Kidney capillary endothelial cell (primary cell): Measurements from ENCODE around the gene SMURF1.

Experiments used
- DNase-seq: peaks from one replicate; pipeline ENCODE4 v3.0.0-alpha.2; 2018; ENCODE audit warnings: low spot score

The SMURF1 gene

DNA sequence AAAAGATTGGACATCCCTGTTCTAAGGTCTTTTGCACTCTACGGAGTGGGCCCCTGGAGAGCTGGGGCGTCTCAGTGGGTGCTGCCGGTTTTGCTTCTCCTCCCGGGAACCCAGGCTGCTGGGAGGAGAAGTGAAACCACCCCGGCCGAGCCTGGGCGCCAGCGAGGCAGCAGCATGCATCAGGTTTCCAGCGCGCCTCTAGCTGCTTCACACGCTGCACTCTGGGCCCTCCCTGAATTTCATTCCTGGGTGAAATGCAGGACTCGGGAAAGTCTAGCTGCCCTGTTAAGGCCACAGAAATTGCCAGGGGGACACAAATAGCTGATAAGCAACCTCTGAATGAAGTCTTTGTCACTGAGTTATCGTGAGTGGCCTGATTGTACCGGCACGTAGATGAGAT lies 138.1 kb downstream of the SMURF1 start:
- no peak for DNase-seq

DNA sequence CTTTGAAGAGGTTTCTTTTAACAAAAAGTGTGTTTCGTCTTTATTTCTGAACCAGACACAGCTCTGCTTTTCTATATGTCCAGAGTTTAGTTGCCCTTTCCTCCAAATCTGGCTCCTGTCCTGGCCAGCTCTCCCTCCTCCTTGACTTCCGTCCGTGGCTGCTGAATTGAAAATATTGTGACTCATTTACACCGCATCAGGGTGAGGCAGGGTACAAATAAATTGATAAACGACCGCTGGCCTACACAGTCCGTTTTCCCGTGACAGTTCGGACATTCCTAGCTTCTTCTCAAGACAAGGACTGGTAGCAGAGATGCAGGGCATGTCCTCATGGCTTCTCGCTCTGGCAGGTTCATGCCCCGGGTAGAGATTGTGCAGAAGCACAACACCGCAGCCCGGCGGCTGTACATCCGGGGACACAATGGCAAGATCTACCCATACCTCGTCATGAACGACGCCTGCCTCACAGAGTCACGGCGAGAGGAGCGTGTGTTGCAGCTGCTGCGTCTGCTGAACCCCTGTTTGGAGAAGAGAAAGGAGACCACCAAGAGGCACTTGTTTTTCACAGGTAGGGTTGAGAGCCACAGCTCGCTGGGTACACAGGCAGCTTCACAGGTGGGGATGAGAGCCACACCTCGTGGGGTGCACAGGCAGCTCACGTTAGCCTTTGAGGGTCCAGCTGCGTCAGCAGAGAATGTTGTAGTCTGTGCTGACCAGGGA lies 139.0 kb downstream of the SMURF1 start:
- no peak for DNase-seq

DNA sequence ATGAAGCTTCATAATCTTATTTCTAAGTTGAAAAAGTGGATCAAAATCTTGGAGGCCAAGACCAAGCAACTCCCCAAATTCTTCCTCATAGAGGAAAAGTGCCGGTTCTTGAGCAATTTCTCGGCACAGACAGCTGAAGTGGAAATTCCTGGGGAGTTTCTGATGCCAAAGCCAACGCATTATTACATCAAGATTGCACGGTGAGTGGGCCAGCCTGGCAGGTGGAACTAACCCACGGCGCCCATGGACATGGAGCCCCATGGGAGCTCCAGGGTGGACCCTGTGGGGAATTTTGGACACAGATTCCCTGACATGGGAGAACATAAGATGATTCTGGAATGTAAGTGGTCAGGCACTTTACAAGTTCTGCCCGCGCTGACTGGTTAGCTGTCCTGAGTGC lies 139.7 kb downstream of the SMURF1 start:
- no peak for DNase-seq

DNA sequence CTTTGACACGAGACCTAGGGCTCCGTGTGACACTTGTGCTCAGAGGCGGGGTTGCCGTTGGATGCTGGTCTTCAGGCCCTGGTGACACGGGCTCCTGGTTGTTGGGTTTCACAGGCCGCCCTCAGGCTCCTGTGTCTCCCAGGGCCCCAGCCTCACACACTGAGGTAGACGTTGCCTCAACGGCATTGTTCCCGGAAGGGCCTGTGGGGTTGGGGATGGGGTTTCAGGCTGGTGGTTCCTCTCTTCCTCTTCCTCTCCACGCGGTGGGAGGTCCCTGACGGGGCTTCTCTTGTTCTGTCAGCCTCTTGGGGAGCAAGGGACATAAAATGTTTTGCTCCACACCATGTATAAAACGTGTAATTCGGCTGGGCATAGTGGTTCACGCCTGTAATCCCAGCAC lies 140.5 kb downstream of the SMURF1 start:
- no peak for DNase-seq

DNA sequence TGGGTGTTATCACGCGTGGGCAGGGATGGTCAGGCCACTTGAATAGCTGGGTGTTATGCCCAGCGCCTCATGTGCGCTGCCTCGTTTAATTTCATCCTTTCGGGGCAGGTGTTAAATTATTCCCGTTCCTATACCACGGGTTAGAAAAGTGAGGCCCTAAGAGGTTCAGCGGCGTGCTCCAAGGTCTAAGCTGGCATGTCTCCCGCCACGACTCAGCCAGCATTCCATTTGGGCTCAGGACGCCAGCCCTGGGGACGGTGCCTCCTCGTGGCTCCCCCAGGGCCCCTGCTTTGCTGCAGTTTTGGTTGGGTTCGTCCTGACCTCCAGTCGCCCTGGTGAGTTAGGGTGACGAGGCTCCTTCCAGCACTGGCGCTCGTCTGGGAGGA lies 141.1 kb downstream of the SMURF1 start:
- DNase-seq: no peak

DNA sequence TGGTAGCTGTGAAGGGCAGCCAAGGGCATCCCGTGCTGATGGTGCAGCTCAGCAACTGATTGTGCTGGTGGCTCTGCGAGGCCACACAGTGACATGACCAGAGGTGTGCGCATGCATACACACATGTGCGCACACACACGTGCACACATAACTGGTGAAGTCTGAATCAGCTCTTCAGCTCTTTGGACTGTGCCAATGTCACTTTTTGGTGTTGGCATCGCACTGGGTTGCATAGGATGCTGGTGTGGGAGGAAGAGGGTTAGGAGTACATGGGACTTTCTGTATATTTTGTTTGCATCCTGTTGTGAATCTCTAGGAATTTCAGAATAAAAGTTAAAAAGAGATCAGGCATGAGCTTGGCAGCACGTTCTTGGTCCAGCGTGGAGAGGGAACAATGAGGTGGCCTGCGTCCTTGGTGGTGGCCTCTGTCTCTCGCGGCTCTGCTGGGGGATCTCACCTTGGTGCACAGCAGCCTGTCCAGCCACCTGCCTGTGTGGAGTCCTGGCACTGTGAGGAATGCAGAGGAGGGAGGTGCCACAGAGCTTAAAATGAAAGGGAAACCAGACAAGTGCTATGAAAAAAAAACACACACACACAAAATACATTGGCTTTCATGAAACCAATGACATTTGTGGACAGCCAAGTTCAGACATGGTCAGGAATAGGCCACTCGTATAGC lies 141.6 kb downstream of the SMURF1 start:
- DNase-seq: no peak

DNA sequence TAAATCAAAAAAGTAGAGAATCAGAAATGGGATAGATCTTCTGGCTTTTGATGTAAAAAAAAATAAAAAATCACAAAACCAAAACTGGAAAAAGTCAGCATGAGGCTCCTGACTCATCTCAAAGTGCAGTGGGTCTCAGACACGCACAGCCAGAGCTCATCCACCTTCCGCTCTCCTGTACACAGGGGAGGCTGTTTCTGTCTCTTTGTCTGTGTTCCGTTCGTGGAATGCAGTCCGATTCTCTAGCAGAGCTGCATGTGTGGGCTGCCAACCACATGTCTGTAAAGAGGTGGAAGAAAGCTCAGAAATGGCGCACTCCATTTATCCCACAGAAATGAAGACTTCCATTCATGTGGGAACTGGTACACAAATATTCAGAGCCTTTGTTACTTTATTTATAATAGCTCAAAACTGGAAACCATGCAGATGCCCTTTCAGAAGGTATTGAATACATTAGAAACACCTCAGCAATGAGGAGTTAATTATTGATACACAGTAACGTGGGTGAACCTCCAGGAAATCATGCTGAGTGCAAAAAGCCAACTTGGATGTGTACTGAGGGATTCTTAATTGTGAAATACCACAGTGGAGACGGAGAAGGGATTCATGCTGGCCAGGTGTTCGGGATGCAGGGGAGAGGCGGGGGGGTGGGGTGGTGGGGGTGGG lies 142.3 kb downstream of the SMURF1 start:
- DNase-seq: no peak

DNA sequence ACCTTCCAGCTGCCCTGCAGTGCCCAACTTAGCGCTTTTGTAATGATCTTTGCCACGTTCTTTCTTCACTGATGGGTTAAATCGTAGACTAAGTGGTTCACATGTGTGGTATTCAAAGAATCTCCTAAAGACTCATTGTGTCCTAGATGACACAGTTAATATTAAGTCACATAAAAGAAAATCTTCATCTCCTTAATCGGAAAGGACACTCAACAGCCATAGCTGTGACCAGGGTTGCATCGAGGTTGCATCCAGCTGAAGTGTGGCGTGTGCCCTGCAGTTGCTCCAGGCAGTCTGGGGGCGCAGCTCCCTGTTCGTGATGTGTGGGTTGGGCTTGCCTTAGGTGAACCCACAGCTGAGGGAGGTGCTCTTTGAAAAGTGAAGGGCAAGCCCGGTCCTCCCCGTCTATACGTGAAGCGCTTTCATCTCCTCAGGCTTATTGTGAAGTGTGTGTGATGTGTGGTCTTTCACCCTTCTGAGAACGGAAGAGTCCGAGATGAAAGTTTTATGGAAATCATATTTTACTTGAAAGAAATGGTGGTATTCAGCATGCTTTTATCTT lies 142.9 kb downstream of the SMURF1 start:
- no peak for DNase-seq

DNA sequence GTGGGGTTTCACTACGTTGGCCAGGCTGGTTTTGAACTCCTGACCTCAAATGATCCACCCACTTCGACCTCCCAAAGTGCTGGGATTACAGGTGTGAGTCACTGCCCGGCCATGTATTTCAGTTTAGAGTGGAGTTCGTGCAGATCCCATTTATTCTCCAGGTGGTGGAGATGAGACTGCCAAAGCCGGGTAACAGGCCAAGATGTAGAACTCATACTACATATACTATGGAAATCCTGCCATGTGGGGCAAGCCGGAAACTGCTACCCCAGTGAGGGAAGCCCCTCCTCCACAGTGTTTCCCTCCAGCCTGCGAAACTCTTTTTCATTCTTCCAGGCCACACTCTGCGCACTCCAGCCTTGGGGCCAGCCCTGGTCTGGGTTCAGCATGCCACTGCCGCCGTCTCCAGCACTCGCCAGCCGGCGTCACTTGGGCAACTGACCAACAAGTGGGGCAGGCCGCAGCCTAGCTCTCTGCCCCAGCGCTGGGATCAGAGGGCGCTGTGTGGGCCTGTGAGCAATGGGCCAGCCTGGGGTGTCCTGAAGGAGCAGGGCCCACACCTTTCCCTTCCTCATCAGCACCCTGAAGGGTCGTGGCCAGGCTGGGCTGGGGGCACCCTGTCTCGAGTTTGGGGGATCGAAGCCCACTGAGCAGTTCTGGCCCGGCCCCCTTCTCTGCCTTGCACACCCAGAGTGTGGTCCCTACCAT lies 143.6 kb downstream of the SMURF1 start:
- DNase-seq: no peak

DNA sequence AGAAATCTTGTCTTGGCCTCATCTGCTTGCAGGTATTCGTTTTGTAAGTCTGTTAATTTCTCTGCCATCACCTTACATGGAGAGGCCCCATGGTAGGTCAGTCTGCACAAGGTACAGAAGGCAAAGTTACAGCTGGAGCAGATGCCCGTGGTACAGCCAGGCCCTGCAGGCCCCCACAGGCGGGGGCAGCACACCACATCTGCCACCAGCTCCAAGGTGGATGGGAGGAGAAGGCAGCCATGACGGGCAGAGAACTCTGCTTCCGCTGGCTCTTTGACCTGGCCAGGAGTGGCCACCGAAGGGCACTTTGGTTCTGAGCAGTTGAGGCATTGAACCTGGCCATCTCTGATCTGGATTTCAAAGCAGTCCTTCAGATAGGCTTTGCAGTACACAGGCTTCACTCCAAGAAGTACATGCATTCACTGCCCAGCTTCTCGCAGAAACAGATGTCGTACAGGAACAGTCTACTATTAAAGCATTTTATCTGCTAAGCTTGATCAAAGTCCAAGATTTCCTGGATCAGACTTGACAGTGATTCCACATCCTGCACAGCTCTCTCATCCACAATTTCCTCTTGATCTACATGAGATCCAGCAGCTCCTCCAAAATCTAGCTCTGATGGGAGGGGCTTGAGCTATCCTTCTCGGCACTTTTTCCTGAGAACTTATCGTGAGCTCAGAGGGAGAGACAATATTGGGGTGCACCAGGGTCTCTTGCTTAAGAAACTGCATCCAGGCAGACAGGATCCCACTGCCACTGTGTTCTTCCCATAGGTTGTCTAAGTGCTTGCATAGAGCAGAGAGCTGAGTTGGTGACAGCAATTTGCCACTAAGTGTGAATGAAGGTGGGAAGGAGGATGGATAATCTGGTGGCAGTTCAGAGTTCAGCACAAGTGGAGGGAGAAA lies 144.8 kb downstream of the SMURF1 start:
- DNase-seq: no peak

DNA sequence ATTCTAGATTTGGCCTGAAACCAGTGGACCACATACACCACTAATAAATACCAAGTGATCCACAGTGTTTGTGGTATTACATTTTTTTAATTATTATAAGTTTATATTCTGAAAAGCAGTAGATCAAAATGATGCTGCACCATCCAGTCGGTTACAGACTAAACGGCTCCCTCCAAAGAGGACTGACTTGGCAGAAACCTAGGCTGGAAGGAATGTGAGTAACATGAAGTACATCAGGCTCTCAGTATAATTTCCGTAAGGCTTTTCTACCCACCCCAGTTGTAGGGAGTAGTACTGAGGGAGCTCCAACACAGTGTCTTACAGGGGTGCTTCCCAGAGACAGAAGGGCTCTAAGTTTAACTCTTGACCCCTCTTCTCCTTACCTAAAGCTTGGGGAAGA lies 146.1 kb downstream of the SMURF1 start:
- no peak for DNase-seq

DNA sequence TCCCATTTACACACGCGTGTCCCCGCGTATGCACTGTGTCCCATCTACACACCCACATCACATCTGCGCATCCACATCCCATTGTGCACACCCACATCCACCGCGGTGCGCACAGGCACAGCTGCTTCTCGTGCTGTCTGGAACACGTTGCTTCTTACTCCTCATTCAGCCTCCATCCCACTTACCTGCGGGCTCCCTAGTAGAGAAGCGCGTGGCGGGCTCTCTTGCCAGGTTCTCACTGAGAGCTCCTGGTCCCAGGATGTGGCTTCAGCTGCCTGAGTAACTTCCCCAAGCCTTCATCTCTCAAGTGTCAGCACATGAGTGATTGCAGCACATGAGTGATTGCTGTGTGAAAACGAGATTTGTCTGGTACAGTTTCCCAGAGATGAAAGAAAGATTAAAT lies 147.8 kb downstream of the SMURF1 start:
- no peak for DNase-seq

DNA sequence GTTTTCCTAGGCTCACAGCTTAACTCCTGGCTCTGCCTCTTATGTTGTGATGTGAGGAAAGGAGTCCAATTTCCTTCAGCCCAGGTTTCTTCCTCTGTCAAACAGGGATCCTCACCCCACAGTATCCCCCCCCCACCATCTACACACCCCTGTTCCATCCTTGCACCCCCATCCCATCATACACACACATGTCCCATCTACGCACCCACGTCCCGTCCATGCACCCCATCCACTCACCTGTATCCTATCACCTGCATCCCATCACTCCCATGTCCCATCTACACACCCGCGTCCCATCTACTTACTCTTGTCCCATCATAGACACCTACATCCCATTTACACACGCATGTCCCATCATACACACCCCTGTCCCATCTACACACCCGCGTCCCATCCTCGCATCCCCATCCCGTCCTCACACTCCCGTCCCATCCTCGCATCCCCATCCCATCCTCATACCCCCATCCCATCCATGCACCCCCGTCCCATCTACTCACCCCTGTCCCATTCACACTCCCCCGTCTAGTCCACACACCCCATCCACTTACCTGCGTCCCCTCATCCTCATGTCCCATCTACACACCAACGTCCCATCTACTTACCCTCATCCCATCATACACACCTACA lies 148.3 kb downstream of the SMURF1 start:
- DNase-seq: no peak

DNA sequence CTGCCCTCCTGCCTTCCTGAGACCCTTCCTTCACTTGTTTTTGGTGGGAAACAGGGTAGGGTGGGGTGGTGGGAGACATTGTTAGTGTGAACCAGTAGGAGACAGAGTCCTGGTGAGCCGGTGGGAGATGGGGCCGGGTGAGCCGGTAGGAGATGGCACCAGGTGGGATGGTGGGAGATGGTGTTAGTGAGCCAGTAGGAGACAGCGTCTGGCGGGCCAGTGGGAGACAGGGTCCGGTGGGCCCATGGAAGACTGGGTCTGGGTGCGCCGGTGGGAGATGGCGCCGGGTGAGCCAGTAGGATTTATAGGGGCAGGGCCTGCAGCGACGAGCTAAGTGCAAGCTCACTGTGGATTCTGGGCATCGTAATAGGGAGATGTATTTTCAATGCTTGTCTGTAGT lies 148.8 kb downstream of the SMURF1 start:
- DNase-seq: no peak

DNA sequence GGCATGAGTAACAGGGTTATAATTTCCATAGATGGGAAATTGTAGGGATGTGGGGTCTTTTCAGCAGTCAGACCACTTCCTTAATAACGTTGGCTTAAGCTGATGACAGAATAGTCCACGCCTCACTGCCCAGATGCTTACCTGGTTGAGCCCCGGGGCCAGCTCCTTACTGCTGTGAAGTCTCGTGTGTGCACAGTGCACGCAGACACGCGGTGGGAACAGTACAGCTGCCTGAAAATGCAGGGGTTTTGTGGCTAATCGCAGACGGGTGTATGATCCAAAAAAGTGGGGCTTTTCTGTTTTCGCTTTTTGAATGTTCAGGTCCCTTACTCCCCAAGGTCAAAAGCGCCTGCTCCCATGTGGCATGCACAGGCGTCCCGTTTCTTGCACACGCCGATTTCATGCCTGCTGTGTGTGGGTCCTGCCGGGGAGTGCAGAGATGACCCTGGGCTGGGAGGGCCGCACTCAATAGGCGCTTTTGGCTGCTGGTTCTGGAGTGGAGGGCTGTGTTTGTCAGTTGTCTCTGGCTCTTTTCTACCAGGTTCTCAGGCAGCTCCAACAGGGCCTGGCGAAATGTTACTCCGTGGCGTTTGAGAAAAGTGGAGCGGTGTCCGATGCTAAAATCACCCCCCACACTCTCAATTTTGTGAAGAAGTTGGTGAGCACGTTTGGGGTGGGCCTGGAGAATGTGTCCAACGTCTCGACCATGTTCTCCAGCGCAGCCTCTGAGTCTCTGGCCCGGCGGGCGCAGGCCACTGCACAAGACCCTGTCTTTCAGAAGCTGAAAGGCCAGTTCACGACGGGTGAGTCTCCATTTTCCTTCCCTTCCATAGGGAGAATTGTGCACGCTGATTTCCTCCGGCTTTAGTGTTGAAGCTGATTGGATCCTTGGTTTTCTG lies 149.6 kb downstream of the SMURF1 start:
- no peak for DNase-seq

DNA sequence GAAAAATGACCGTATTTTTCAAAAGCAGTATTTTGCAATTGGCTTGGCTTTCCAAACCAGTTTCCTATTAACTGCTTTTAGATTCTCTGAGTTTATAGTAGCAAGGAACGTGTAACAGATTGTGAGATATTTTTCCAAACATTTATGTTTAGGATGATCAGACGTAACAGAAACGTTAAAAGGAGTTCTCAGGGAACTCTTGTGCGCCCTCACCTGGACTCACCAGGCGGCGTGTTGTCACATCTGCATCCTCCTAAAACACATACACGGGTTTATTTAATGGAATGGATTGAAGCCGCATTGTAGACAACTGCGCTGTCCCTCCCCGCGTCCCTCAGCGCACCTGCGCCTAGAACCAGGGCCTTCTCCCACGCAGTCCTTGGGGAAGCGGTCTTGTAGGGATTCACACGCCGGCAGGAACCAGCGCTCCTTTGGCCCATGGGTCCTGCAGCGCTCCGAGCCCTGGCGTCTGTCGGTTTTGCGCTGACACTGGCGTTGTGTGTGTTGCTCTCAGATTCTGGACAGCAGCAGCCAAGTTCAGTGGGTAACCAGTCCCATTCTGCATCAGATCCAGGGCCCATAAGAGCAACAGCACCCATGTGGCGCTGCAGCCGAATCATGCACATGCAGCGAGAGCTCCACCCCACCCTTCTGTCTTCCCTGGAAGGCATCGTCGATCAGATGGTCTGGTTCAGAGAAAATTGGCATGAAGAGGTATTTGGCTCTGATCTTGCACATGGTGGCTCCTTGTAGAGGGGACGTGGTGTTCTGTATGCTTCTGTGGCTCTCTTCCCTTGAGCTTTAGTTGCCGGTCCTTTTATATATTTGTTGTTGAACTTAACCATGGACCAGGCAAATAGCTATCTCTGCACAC lies 150.6 kb downstream of the SMURF1 start:
- DNase-seq: no peak

DNA sequence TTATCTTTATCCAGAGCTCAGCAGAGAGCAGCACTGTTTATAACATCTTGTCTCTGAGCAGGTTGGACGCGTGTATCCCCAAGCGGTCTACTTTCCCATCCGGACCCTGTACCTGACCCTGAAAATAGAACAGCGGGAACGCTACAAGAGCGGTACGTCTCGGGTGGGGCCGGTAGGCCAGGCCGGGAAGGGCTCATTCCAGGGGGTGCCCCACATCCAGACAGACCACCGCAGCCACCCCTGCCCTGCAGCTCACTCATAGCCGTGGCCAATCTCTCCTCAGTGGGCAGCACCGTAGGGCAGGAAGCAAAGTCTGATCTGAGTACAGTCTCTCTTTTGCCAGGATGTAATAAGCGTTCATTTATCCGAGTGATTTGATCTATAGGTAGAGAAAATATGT lies 151.8 kb downstream of the SMURF1 start:
- DNase-seq: no peak

DNA sequence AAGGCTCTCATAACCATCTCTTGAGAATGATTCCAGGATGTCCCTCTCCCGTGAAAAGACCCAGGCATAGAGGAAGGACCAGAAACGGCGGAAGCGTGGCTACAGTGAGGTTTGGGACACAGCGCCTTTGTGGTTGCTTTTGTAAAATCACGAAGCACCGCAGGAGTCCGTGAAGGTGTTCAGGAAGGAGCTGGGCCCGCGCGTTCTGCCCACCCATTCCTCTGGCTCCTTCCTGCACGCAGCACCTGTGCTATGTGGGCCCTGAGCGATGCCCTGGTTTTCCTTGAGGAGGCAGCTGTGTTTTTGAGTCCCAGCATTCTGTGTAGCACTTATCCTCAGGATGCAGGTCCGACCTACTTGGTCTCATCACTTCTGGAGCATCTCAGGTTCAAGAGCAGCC lies 152.8 kb downstream of the SMURF1 start:
- no peak for DNase-seq

DNA sequence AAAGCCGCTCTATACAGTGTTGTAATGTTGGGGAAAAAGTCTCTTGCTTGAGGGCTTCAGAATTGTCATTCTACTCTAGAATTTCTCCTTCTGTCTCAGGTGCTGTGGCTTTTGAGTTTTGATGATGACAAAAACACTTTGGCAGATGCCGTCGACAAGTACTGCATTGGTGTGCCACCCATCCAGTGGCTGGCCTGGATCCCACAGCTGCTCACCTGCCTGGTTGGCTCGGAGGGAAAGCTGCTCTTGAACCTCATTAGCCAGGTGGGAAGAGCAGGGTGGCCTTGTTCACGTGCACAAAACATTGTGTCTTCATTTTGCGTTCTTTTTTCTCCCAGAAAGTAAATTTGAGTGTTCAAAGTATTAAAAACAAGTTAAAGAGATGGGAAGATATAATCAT lies 153.6 kb downstream of the SMURF1 start:
- no peak for DNase-seq
